ENCODE results near the gene GABBR1. TPM values are rescaled to one million over a fixed set of nuclear protein-coding genes. Genes with fewer than 3 reads are reported as not detected.

Gene GABBR1
- total RNA-seq, 2 experiments from 2014 or later, result 12.9 to 37.1 TPM

DNA sequence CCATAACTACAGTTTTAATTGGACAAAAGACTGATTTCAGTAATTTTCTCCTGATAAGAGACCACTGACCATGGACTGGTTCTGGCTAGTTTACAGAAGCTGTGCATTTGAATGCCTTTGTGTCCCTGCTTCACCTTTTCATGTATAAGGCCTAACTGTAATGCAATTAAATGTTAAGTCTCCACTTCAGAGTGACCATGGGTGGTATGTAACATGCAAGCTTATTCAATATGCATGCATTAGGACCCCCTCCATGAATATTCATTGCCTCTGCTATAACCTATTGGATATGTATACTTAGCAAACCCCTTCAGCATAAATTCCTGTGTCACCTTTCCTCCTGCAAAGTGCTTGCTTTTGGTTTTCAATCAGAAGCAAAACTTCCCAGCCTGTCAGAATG is 75.7 kb downstream of the GABBR1 start:
- POLR2A ChIA-PET, result no interaction called here
- TF ChIP-seq, protein P1, sequence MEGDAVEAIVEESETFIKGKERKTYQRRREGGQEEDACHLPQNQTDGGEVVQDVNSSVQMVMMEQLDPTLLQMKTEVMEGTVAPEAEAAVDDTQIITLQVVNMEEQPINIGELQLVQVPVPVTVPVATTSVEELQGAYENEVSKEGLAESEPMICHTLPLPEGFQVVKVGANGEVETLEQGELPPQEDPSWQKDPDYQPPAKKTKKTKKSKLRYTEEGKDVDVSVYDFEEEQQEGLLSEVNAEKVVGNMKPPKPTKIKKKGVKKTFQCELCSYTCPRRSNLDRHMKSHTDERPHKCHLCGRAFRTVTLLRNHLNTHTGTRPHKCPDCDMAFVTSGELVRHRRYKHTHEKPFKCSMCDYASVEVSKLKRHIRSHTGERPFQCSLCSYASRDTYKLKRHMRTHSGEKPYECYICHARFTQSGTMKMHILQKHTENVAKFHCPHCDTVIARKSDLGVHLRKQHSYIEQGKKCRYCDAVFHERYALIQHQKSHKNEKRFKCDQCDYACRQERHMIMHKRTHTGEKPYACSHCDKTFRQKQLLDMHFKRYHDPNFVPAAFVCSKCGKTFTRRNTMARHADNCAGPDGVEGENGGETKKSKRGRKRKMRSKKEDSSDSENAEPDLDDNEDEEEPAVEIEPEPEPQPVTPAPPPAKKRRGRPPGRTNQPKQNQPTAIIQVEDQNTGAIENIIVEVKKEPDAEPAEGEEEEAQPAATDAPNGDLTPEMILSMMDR (conservative IDR thresholded peaks at IDR 0.05; ENCODE audit: low read length), result no peak
- TF ChIP-seq EZH2phosphoT487 (IDR thresholded peaks at IDR 0.05; ENCODE audit: borderline replicate concordance, low read depth, low read length), result no peak
- H3K79me2 ChIP-seq (ENCODE audit: insufficient read depth, low read depth, low read length), result no peaks in the 10 kb centered on the region
- H2AFZ ChIP-seq (ENCODE audit: low read length), result no peak overlapping the region
- intact Hi-C loops (cut with micrococcal nuclease; ENCODE audit: unreplicated experiment), result no loop called here
- no peaks in the 10 kb centered on the region for H3K9me3 ChIP-seq (ENCODE audit: low read length)
- no peak overlapping the region for H3K4me3 ChIP-seq (ENCODE audit: low read depth, low read length, poor library complexity, severe bottlenecking)
- no peaks in the 10 kb centered on the region for H4K20me1 ChIP-seq (ENCODE audit: insufficient read depth, low read length)
- BruUV-seq (replicated peaks), result no TSS peak
- CTCF ChIA-PET (ENCODE audit: unreplicated experiment), result no interaction called here
- no peaks in the 10 kb centered on the region for H3K36me3 ChIP-seq (ENCODE audit: insufficient read depth, low read length)
- no peak overlapping the region for H3K27ac ChIP-seq (ENCODE audit: low read depth, low read length, poor library complexity, severe bottlenecking)
- H3K4me1 ChIP-seq (ENCODE audit: insufficient read depth, low read length, poor library complexity, severe bottlenecking), result no peaks in the 10 kb centered on the region
- H3K4me2 ChIP-seq (ENCODE audit: low read length), result no peak overlapping the region
- H3K9me2 ChIP-seq (ENCODE audit: insufficient read depth, low read length), result no peaks in the 10 kb centered on the region
- no peak for DNase-seq (ENCODE audit: low spot score)

DNA sequence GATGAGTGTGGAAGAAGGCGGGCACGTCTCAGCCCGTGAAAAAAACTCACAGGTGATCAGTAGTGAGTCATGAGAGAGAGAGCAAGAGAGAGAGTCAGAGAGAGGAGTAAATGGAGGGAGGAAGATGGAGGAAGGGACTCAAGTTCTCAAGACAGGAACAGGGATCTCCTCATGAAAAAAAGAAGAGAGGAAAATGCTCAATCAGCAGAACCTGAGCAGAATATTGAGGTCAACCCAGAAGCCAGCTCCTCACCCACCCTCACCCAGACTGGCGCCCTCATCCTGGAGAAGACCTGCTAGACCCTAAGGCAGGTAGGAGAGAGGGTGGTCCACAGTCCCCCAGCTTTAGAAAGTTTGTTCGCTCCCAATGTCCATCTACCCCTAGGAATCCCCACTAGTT is 78.2 kb downstream of the GABBR1 start:
- no peaks in the 10 kb centered on the region for H3K79me2 ChIP-seq (ENCODE audit: insufficient read depth, low read depth, low read length)
- H3K9me2 ChIP-seq (ENCODE audit: insufficient read depth, low read length), result no peaks in the 10 kb centered on the region
- no peak overlapping the region for H3K27ac ChIP-seq (ENCODE audit: low read depth, low read length, poor library complexity, severe bottlenecking)
- H3K36me3 ChIP-seq (ENCODE audit: insufficient read depth, low read length), result no peaks in the 10 kb centered on the region
- ChIA-PET CTCF (ENCODE audit: unreplicated experiment) (no interaction called here), POLR2A (no interaction called here)
- no peak overlapping the region for H3K4me3 ChIP-seq (ENCODE audit: low read depth, low read length, poor library complexity, severe bottlenecking)
- intact Hi-C loops (cut with micrococcal nuclease; ENCODE audit: unreplicated experiment), result no loop called here
- TF ChIP-seq EZH2phosphoT487 (IDR thresholded peaks at IDR 0.05; ENCODE audit: borderline replicate concordance, low read depth, low read length), result no peak
- TF ChIP-seq, protein P1 (conservative IDR thresholded peaks at IDR 0.05; ENCODE audit: low read length), result no peak
- H4K20me1 ChIP-seq (ENCODE audit: insufficient read depth, low read length), result no peaks in the 10 kb centered on the region; the same call in 1 of the 2 replicates
- H3K4me2 ChIP-seq (ENCODE audit: low read length), result no peak overlapping the region
- no TSS peak for BruUV-seq (replicated peaks)
- H3K4me1 ChIP-seq (ENCODE audit: insufficient read depth, low read length, poor library complexity, severe bottlenecking), result no peaks in the 10 kb centered on the region
- H2AFZ ChIP-seq (ENCODE audit: low read length), result no peak overlapping the region
- no peaks in the 10 kb centered on the region for H3K9me3 ChIP-seq (ENCODE audit: low read length)
- DNase-seq (ENCODE audit: low spot score), result no peak

DNA sequence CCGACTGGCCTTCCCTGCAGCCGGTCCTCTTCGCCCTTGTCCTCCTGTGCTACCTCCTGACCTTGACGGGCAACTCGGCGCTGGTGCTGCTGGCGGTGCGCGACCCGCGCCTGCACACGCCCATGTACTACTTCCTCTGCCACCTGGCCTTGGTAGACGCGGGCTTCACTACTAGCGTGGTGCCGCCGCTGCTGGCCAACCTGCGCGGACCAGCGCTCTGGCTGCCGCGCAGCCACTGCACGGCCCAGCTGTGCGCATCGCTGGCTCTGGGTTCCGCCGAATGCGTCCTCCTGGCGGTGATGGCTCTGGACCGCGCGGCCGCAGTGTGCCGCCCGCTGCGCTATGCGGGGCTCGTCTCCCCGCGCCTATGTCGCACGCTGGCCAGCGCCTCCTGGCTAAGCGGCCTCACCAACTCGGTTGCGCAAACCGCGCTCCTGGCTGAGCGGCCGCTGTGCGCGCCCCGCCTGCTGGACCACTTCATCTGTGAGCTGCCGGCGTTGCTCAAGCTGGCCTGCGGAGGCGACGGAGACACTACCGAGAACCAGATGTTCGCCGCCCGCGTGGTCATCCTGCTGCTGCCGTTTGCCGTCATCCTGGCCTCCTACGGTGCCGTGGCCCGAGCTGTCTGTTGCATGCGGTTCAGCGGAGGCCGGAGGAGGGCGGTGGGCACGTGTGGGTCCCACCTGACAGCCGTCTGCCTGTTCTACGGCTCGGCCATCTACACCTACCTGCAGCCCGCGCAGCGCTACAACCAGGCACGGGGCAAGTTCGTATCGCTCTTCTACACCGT is 79.5 kb downstream of the GABBR1 start:
- intact Hi-C loops (cut with micrococcal nuclease; ENCODE audit: unreplicated experiment), result no loop called here
- Histone ChIP-seq H3K36me3 (ENCODE audit: insufficient read depth, low read length) (no peaks in the 10 kb centered on the region), H4K20me1 (ENCODE audit: insufficient read depth, low read length) (no peaks in the 10 kb centered on the region; the same call in 1 of the 2 replicates), H3K4me1 (ENCODE audit: insufficient read depth, low read length, poor library complexity, severe bottlenecking) (no peaks in the 10 kb centered on the region), H3K9me2 (ENCODE audit: insufficient read depth, low read length) (no peaks in the 10 kb centered on the region), H3K4me3 (ENCODE audit: low read depth, low read length, poor library complexity, severe bottlenecking) (no peak overlapping the region), H2AFZ (ENCODE audit: low read length) (no peak overlapping the region), H3K4me2 (ENCODE audit: low read length) (no peak overlapping the region), H3K27ac (ENCODE audit: low read depth, low read length, poor library complexity, severe bottlenecking) (no peak overlapping the region), H3K9me3 (ENCODE audit: low read length) (no peaks in the 10 kb centered on the region), H3K79me2 (ENCODE audit: insufficient read depth, low read depth, low read length) (no peaks in the 10 kb centered on the region)
- ChIA-PET POLR2A (no interaction called here), CTCF (ENCODE audit: unreplicated experiment) (no interaction called here)
- BruUV-seq (replicated peaks), result no TSS peak
- no peak for DNase-seq (ENCODE audit: low spot score)
- TF ChIP-seq EZH2phosphoT487 (IDR thresholded peaks at IDR 0.05; ENCODE audit: borderline replicate concordance, low read depth, low read length), result no peak
- TF ChIP-seq, protein P1 (conservative IDR thresholded peaks at IDR 0.05; ENCODE audit: low read length), result no peak
